Measurements from ENCODE around the gene TRIP12.

GRCh38 chr2:229815858-229816257 is 106.0 kb downstream of the TRIP12 start:
- no peak for TF ChIP-seq CTCF (IDR thresholded peaks at IDR 0.05)
- no peak for TF ChIP-seq POLR2A (IDR thresholded peaks at IDR 0.05)
